ENCODE results near the gene PAK6.
A peak's percentile ranks its signal among the peaks of the same experiment; 100 is the strongest.

Gene PAK6

GRCh38 chr15:40310993-40311392 is 72.1 kb downstream of the PAK6 start:
- no peak for DNase-seq (ENCODE audit: low read depth)

GRCh38 chr15:40312370-40313158 is 73.7 kb downstream of the PAK6 start:
- DNase-seq (ENCODE audit: low read depth) = no peak

GRCh38 chr15:40313531-40314398 is 74.9 kb downstream of the PAK6 start:
- DNase-seq (ENCODE audit: low read depth) = no peak

GRCh38 chr15:40314723-40315276 is 75.9 kb downstream of the PAK6 start:
- no peak for DNase-seq (ENCODE audit: low read depth)

- no peak for DNase-seq (ENCODE audit: low read depth)
These were observed 78.1 kb downstream of the PAK6 start for GRCh38 chr15:40316931-40317330.

GRCh38 chr15:40317580-40317979 is 78.7 kb downstream of the PAK6 start:
- no peak for DNase-seq (ENCODE audit: low read depth)

- DNase-seq (ENCODE audit: low read depth) = no peak
These were observed 81.5 kb downstream of the PAK6 start for GRCh38 chr15:40320409-40320808.

- DNase-seq (ENCODE audit: low read depth) = peak; percentile 45
These were observed 82.1 kb downstream of the PAK6 start for GRCh38 chr15:40320931-40321371.

GRCh38 chr15:40322531-40323238 is 83.8 kb downstream of the PAK6 start:
- DNase-seq (ENCODE audit: low read depth) = no peak

GRCh38 chr15:40323239-40323952 is 84.5 kb downstream of the PAK6 start, which contains the start of gene INAFM2:
TSS of gene INAFM2 (plus strand) at chr15:40323692. CDS start at chr15:40324056, 364 bp downstream.
- peak; percentile 86 for DNase-seq (ENCODE audit: low read depth)

GRCh38 chr15:40323953-40324937 is 85.4 kb downstream of the PAK6 start:
- DNase-seq (ENCODE audit: low read depth) = no peak

GRCh38 chr15:40325188-40325587 is 86.3 kb downstream of the PAK6 start:
- no peak for DNase-seq (ENCODE audit: low read depth)

GRCh38 chr15:40325700-40326099 is 86.8 kb downstream of the PAK6 start:
- DNase-seq (ENCODE audit: low read depth) = no peak

Measured in stimulated activated CD4-positive, alpha-beta T cell treated with anti-CD3 and anti-CD28 coated beads, Interleukin-2, amount 100 ng/mL, for 4 hours (primary cell).